HuH-7.5 (cell line): ENCODE data around the gene RTN4R.
"Not testable (repeated sequence)": the region's sequence is repeated elsewhere in the genome, so short reads cannot be mapped to it uniquely, and the experiment has no call there.

ENCODE experiments used
- DNase-seq: peaks from one replicate; pipeline ENCODE4 v3.0.0; 2011; ENCODE audit warnings: low spot score

Gene RTN4R

GRCh38 chr22:20305894-20306645 is 38.0 kb upstream of the RTN4R start:
- no peak for DNase-seq

- not testable (repeated sequence) for DNase-seq
Observed at GRCh38 chr22:20305230-20305893, 37.2 kb upstream of the RTN4R start.

- no peak for DNase-seq
Observed at GRCh38 chr22:20304646-20305045, 36.5 kb upstream of the RTN4R start.

GRCh38 chr22:20303229-20303534 is 35.1 kb upstream of the RTN4R start:
- DNase-seq, result not testable (repeated sequence)

- no peak for DNase-seq
Observed at GRCh38 chr22:20302438-20303228, 34.5 kb upstream of the RTN4R start.

GRCh38 chr22:20299746-20300136 is 31.6 kb upstream of the RTN4R start:
- no peak for DNase-seq

- DNase-seq, result peak; percentile 52
Observed at GRCh38 chr22:20298803-20299745, 31.0 kb upstream of the RTN4R start.

GRCh38 chr22:20298110-20298802 is 30.1 kb upstream of the RTN4R start:
- DNase-seq, result no peak

GRCh38 chr22:20297414-20298109 is 29.4 kb upstream of the RTN4R start:
- no peak for DNase-seq

GRCh38 chr22:20296598-20296997 is 28.5 kb upstream of the RTN4R start:
- DNase-seq, result no peak

- no peak for DNase-seq
Observed at GRCh38 chr22:20295262-20296064, 27.3 kb upstream of the RTN4R start.

GRCh38 chr22:20292673-20293232 is 24.6 kb upstream of the RTN4R start:
- DNase-seq, result no peak

- DNase-seq, result no peak
Observed at GRCh38 chr22:20292108-20292507, 24.0 kb upstream of the RTN4R start.

- no peak for DNase-seq
Observed at GRCh38 chr22:20291604-20292063, 23.5 kb upstream of the RTN4R start.

GRCh38 chr22:20291249-20291586 is 23.1 kb upstream of the RTN4R start:
- no peak for DNase-seq

- no peak for DNase-seq
Observed at GRCh38 chr22:20290578-20291248, 22.6 kb upstream of the RTN4R start.

GRCh38 chr22:20290045-20290392 is 21.9 kb upstream of the RTN4R start:
- no peak for DNase-seq

- not testable (repeated sequence) for DNase-seq
Observed at GRCh38 chr22:20289182-20290044, 21.3 kb upstream of the RTN4R start.
